ENCODE results near the gene CFAP161. TPM values are rescaled to one million over a fixed set of nuclear protein-coding genes. Genes with fewer than 3 reads are reported as not detected.

The CFAP161 gene
- total and polyA plus RNA-seq, 8 donors, result 0.08 to 0.25 (median 0.16) TPM; not detected in 1

DNA sequence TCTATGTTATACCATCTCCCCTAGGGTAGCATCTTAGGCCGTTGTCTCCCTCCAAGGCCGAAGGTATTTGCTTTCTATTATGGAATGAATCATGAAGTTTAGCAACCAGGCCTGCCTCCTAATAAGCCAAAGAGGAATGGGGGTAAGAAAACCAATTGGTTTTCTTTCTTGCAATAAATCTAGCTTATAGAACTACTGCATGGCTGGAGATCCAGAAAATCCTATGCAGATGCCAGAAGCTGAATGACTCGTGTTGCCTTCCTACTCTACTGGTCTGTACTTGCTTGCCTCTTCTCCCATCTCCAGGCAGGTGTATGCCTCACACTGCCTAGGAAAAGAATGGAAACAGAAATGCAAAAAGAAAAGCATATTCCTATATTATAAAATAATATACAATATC is 31.5 kb downstream of the CFAP161 start:
- Histone ChIP-seq H3K9me3 (no peaks in the 10 kb centered on the region), H3K36me3 (no peaks in the 10 kb centered on the region), H3K27ac (no peak overlapping the region), H3K4me3 (no peak overlapping the region), H3K27me3 (no peaks in the 10 kb centered on the region), H3K4me1 (no peaks in the 10 kb centered on the region)
- intact Hi-C loops (cut with DNase I), result no loop called here
- WGBS, 2 donors, result 76 to 94% methylated on average over 3 of the region's 3 CpGs
- TF ChIP-seq, protein P1, sequence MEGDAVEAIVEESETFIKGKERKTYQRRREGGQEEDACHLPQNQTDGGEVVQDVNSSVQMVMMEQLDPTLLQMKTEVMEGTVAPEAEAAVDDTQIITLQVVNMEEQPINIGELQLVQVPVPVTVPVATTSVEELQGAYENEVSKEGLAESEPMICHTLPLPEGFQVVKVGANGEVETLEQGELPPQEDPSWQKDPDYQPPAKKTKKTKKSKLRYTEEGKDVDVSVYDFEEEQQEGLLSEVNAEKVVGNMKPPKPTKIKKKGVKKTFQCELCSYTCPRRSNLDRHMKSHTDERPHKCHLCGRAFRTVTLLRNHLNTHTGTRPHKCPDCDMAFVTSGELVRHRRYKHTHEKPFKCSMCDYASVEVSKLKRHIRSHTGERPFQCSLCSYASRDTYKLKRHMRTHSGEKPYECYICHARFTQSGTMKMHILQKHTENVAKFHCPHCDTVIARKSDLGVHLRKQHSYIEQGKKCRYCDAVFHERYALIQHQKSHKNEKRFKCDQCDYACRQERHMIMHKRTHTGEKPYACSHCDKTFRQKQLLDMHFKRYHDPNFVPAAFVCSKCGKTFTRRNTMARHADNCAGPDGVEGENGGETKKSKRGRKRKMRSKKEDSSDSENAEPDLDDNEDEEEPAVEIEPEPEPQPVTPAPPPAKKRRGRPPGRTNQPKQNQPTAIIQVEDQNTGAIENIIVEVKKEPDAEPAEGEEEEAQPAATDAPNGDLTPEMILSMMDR (IDR thresholded peaks at IDR 0.05), result no peak
- no peak for FAIRE-seq
- no peak for ATAC-seq
- DNase-seq, result no peak

DNA sequence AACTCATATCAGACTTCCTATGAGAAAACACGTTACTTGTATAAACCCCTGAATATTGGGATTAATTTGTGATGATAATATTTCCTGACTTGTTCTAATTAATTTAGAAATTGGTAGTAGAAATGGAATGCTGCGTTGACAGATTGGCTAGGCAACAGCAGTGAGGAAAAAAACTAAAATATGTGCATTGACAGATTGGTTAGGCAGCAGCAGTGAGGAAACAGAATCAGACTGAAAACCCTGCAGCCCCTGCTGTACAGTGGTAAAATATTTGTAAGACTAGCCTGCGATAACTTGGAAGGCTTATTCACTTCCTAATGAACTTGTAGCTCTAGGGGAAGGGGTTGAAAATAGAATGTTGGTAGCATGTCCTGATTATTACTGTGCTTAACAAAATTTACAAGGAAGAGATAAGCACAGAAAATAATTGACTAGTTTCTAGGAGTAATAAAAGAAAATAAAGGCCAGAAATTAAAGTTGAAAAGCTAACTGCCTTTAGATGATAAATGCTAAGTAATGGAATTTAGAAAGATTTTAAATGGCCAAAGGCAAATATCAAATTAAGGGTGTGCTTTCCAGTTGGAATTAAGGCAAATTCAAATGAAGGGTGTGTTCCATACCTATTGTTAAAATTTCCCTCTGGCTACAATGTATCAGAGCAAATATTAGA is 32.7 kb downstream of the CFAP161 start:
- no peaks in the 10 kb centered on the region for H3K36me3 ChIP-seq
- intact Hi-C loops (cut with DNase I), result no loop called here
- DNase-seq (no peak), ATAC-seq (no peak), FAIRE-seq (no peak)
- H3K4me3 ChIP-seq, result no peak overlapping the region
- H3K27me3 ChIP-seq, result no peaks in the 10 kb centered on the region
- H3K9me3 ChIP-seq, result no peaks in the 10 kb centered on the region
- no peaks in the 10 kb centered on the region for H3K4me1 ChIP-seq
- TF ChIP-seq, protein P1 (IDR thresholded peaks at IDR 0.05), result no peak
- 71 to 82% methylated on average over 3 of the region's 3 CpGs for WGBS, 2 donors
- H3K27ac ChIP-seq, result no peak overlapping the region

DNA sequence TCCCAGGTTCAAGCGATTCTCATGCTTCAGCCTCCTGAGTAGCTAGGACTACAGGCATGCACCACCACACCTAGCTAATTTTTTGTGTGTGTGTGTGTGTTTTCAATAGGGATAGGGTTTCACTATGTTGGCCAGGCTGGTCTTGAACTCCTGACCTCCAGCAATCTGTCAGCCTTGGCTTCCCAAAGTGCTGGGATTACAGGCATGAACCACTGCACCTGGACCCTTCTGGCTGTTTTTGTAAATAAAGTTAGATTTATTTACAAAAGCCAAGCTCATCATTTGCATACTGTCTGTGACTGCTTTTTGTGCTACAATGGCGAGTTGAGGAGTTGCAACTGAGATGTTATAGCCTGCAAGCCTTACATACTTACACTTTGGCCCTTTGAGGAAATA is 34.1 kb downstream of the CFAP161 start:
- ATAC-seq (no peak), FAIRE-seq (no peak), DNase-seq (no peak)
- H3K4me3 ChIP-seq, result no peak overlapping the region
- intact Hi-C loops (cut with DNase I), result no loop called here
- H3K36me3 ChIP-seq, result no peaks in the 10 kb centered on the region
- H3K9me3 ChIP-seq, result no peaks in the 10 kb centered on the region
- 88 to 93% methylated on average over 2 of the region's 2 CpGs for WGBS, 2 donors
- no peaks in the 10 kb centered on the region for H3K4me1 ChIP-seq
- TF ChIP-seq, protein P1 (IDR thresholded peaks at IDR 0.05), result no peak
- H3K27me3 ChIP-seq, result no peaks in the 10 kb centered on the region
- H3K27ac ChIP-seq, result no peak overlapping the region

DNA sequence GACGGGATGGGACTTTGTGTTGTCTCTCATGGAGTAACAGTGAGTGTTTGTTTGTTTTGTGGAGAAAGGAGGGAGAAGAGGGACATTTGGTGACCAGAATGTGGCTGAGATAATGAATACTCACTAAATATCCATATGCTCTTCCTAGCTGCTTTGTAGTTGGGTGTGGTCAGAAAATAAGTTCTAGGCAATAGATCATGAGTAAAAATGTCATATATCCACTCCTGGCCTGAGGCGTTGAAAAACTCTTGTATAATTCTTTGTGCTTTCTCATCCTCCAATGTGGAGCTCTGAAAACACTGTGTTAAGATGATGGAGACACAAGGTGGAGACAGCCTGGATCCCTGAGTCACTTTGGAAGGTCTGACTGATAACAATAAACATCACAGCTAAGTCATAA is 34.6 kb downstream of the CFAP161 start:
- Histone ChIP-seq H3K4me3 (no peak overlapping the region), H3K4me1 (no peaks in the 10 kb centered on the region), H3K27ac (no peak overlapping the region), H3K36me3 (no peaks in the 10 kb centered on the region), H3K9me3 (no peaks in the 10 kb centered on the region), H3K27me3 (no peaks in the 10 kb centered on the region)
- TF ChIP-seq, protein P1 (IDR thresholded peaks at IDR 0.05), result no peak
- intact Hi-C loops (cut with DNase I), result no loop called here
- no peak for DNase-seq
- WGBS, 2 donors, result 86 to 96% methylated on average over 2 of the region's 2 CpGs
- FAIRE-seq, result no peak
- ATAC-seq, result no peak

DNA sequence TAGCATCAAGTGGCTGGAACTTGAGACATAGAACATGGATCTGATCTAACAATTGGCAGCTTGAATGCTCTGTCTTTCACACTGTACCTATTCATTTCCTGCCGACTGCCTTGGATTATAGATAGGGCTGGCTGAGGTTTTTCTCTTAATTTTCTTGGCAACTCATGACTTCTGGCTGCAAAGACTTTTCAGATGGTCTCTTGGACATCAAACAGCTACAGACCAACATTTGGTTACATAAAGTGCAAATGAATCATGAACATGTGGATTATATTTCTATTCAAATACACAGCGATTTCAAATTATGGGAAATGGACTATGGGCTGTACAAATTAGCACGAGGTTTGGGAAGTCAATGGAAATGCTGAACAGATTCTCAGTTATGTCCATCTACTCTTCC is 36.4 kb downstream of the CFAP161 start:
- no peak for DNase-seq
- no peaks in the 10 kb centered on the region for H3K9me3 ChIP-seq
- TF ChIP-seq, protein P1 (IDR thresholded peaks at IDR 0.05), result no peak
- no peaks in the 10 kb centered on the region for H3K4me1 ChIP-seq
- H3K27ac ChIP-seq, result no peak overlapping the region
- no peak for FAIRE-seq
- ATAC-seq, result no peak
- no peaks in the 10 kb centered on the region for H3K36me3 ChIP-seq
- no peak overlapping the region for H3K4me3 ChIP-seq
- intact Hi-C loops (cut with DNase I), result no loop called here
- WGBS, 2 donors, result 64 to 68% methylated on average over 3 of the region's 3 CpGs
- no peaks in the 10 kb centered on the region for H3K27me3 ChIP-seq
